Panc1 (cell line): ENCODE results near the gene SDK1.

ENCODE experiments used
- CTCF ChIP-seq: fragments of 450-650 bp; IDR thresholded peaks from 2 replicates; pipeline ENCODE4 v1.5.1; 2017; ENCODE audit warnings: mild to moderate bottlenecking
- POLR2AphosphoS5 ChIP-seq: IDR thresholded peaks from 2 replicates; pipeline ENCODE4 v1.6.1; 2012; ENCODE audit warnings: mild to moderate bottlenecking, low read depth, low read length, moderate library complexity
- TCF7L2 ChIP-seq: IDR thresholded peaks from 2 replicates; pipeline ENCODE4 v1.6.1; 2011; ENCODE audit warnings: mild to moderate bottlenecking, low read depth, low read length, inconsistent platforms
- TF ChIP-seq, protein P1 (sequence below), 2 experiments: IDR thresholded peaks; 2 replicates each; pipeline ENCODE4 v1.6.1; 2011 to 2012; ENCODE audit warnings: low read depth in 2 of 2, control low read depth in 1 of 2, low read length in 1 of 2, mild to moderate bottlenecking in 1 of 2, moderate library complexity in 1 of 2; ENCODE audit not compliant: insufficient read depth in 1 of 2

- no peak for TF ChIP-seq CTCF
- TF ChIP-seq, protein P1, sequence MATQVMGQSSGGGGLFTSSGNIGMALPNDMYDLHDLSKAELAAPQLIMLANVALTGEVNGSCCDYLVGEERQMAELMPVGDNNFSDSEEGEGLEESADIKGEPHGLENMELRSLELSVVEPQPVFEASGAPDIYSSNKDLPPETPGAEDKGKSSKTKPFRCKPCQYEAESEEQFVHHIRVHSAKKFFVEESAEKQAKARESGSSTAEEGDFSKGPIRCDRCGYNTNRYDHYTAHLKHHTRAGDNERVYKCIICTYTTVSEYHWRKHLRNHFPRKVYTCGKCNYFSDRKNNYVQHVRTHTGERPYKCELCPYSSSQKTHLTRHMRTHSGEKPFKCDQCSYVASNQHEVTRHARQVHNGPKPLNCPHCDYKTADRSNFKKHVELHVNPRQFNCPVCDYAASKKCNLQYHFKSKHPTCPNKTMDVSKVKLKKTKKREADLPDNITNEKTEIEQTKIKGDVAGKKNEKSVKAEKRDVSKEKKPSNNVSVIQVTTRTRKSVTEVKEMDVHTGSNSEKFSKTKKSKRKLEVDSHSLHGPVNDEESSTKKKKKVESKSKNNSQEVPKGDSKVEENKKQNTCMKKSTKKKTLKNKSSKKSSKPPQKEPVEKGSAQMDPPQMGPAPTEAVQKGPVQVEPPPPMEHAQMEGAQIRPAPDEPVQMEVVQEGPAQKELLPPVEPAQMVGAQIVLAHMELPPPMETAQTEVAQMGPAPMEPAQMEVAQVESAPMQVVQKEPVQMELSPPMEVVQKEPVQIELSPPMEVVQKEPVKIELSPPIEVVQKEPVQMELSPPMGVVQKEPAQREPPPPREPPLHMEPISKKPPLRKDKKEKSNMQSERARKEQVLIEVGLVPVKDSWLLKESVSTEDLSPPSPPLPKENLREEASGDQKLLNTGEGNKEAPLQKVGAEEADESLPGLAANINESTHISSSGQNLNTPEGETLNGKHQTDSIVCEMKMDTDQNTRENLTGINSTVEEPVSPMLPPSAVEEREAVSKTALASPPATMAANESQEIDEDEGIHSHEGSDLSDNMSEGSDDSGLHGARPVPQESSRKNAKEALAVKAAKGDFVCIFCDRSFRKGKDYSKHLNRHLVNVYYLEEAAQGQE (IDR thresholded peaks at IDR 0.05; ENCODE audit: insufficient read depth in 1 of 2, low read depth in 2 of 2, low read length in 1 of 2) = no peak
- TF ChIP-seq TCF7L2 = no peak
- no peak for TF ChIP-seq POLR2AphosphoS5
Observed at GRCh38 chr7:4249241-4249640, 948.2 kb downstream of the SDK1 start.
